ENCODE measurements around the gene RBBP5.

The RBBP5 gene

GRCh38 chr1:205054013-205054412, 67.8 kb downstream of the RBBP5 start:
- TF ChIP-seq FOXM1 (IDR thresholded peaks at IDR 0.05; ENCODE audit: borderline replicate concordance, low read depth) (no peak), CEBPB (IDR thresholded peaks at IDR 0.05) (no peak), ZBTB7A (IDR thresholded peaks at IDR 0.05; ENCODE audit: low read depth) (no peak), YY1 (IDR thresholded peaks at IDR 0.05; ENCODE audit: low read depth) (no peak), MAX (IDR thresholded peaks at IDR 0.05) (no peak), CREB1 (IDR thresholded peaks at IDR 0.05; ENCODE audit: low read depth) (no peak), EGR1 (IDR thresholded peaks at IDR 0.05) (no peak), TEAD4 (IDR thresholded peaks at IDR 0.05) (no peak), NFIC (IDR thresholded peaks at IDR 0.05) (no peak), REST (IDR thresholded peaks at IDR 0.05; ENCODE audit: low read depth) (no peak), TAF1 (IDR thresholded peaks at IDR 0.05; ENCODE audit: low read depth) (no peak)

GRCh38 chr1:205053296-205053695, 68.5 kb downstream of the RBBP5 start:
- no peak for TF ChIP-seq REST (IDR thresholded peaks at IDR 0.05; ENCODE audit: low read depth)
- no peak for TF ChIP-seq USF1 (IDR thresholded peaks at IDR 0.05)
- no peak for TF ChIP-seq CEBPB (IDR thresholded peaks at IDR 0.05)
- TF ChIP-seq CREB1 (IDR thresholded peaks at IDR 0.05; ENCODE audit: low read depth), result no peak
- TF ChIP-seq RAD21 (IDR thresholded peaks at IDR 0.05; ENCODE audit: low read depth), result no peak
- TF ChIP-seq TAF1 (IDR thresholded peaks at IDR 0.05; ENCODE audit: low read depth), result no peak
- no peak for TF ChIP-seq YY1 (IDR thresholded peaks at IDR 0.05; ENCODE audit: low read depth)
- TF ChIP-seq EGR1 (IDR thresholded peaks at IDR 0.05), result no peak
- no peak for TF ChIP-seq FOXM1 (IDR thresholded peaks at IDR 0.05; ENCODE audit: borderline replicate concordance, low read depth)
- TF ChIP-seq TCF12 (IDR thresholded peaks at IDR 0.05; ENCODE audit: low read depth), result no peak
- TF ChIP-seq ZBTB7A (IDR thresholded peaks at IDR 0.05; ENCODE audit: low read depth), result no peak
- no peak for TF ChIP-seq NFIC (IDR thresholded peaks at IDR 0.05)
- no peak for TF ChIP-seq MAX (IDR thresholded peaks at IDR 0.05)
- TF ChIP-seq EP300 (IDR thresholded peaks at IDR 0.05; ENCODE audit: borderline replicate concordance), result no peak
- TF ChIP-seq TEAD4 (IDR thresholded peaks at IDR 0.05), result no peak

GRCh38 chr1:205052690-205053089, 69.1 kb downstream of the RBBP5 start:
- TF ChIP-seq TCF12 (IDR thresholded peaks at IDR 0.05; ENCODE audit: low read depth), result no peak
- no peak for TF ChIP-seq REST (IDR thresholded peaks at IDR 0.05; ENCODE audit: low read depth)
- no peak for TF ChIP-seq FOXM1 (IDR thresholded peaks at IDR 0.05; ENCODE audit: borderline replicate concordance, low read depth)
- TF ChIP-seq USF1 (IDR thresholded peaks at IDR 0.05), result no peak
- TF ChIP-seq RAD21 (IDR thresholded peaks at IDR 0.05; ENCODE audit: low read depth), result no peak
- TF ChIP-seq TAF1 (IDR thresholded peaks at IDR 0.05; ENCODE audit: low read depth), result no peak
- no peak for TF ChIP-seq MAX (IDR thresholded peaks at IDR 0.05)
- TF ChIP-seq ZBTB7A (IDR thresholded peaks at IDR 0.05; ENCODE audit: low read depth), result no peak
- no peak for TF ChIP-seq EGR1 (IDR thresholded peaks at IDR 0.05)
- TF ChIP-seq CREB1 (IDR thresholded peaks at IDR 0.05; ENCODE audit: low read depth), result no peak
- no peak for TF ChIP-seq EP300 (IDR thresholded peaks at IDR 0.05; ENCODE audit: borderline replicate concordance)

- TF ChIP-seq USF1 (IDR thresholded peaks at IDR 0.05) (no peak), REST (IDR thresholded peaks at IDR 0.05; ENCODE audit: low read depth) (no peak), TAF1 (IDR thresholded peaks at IDR 0.05; ENCODE audit: low read depth) (no peak), EP300 (IDR thresholded peaks at IDR 0.05; ENCODE audit: borderline replicate concordance) (no peak), EGR1 (IDR thresholded peaks at IDR 0.05) (no peak), RAD21 (IDR thresholded peaks at IDR 0.05; ENCODE audit: low read depth) (no peak), FOXM1 (IDR thresholded peaks at IDR 0.05; ENCODE audit: borderline replicate concordance, low read depth) (no peak), YY1 (IDR thresholded peaks at IDR 0.05; ENCODE audit: low read depth) (no peak), TEAD4 (IDR thresholded peaks at IDR 0.05) (no peak), ZBTB7A (IDR thresholded peaks at IDR 0.05; ENCODE audit: low read depth) (no peak), NFIC (IDR thresholded peaks at IDR 0.05) (no peak), TCF12 (IDR thresholded peaks at IDR 0.05; ENCODE audit: low read depth) (no peak), CEBPB (IDR thresholded peaks at IDR 0.05) (no peak), MAX (IDR thresholded peaks at IDR 0.05) (no peak), CREB1 (IDR thresholded peaks at IDR 0.05; ENCODE audit: low read depth) (no peak)
These were observed 72.3 kb downstream of the RBBP5 start for GRCh38 chr1:205049479-205049878.
